Fibroblast of mammary gland (primary cell): Measurements from ENCODE around the gene KPNA6.
A peak's percentile ranks its signal among the peaks of the same experiment; 100 is the strongest.
"Not testable (repeated sequence)": the region's sequence is repeated elsewhere in the genome, so short reads cannot be mapped to it uniquely, and the experiment has no call there.

Source experiments
- DNase-seq: peaks from one replicate; pipeline ENCODE4 v3.0.0-alpha.2; 2010; ENCODE audit warnings: low read depth
- H3K4me3 ChIP-seq: 2 replicates; pipeline ENCODE4 v1.5.1; 2011; ENCODE audit warnings: low read depth, mild to moderate bottlenecking, low read length, moderate library complexity; ENCODE audit not compliant: control insufficient read depth
- TF ChIP-seq, protein P1 (sequence below): conservative IDR thresholded peaks from 2 replicates; pipeline ENCODE4 v1.5.1; 2011; ENCODE audit warnings: low read depth, low read length, inconsistent platforms; ENCODE audit not compliant: control insufficient read depth, insufficient read depth

Gene KPNA6

DNA sequence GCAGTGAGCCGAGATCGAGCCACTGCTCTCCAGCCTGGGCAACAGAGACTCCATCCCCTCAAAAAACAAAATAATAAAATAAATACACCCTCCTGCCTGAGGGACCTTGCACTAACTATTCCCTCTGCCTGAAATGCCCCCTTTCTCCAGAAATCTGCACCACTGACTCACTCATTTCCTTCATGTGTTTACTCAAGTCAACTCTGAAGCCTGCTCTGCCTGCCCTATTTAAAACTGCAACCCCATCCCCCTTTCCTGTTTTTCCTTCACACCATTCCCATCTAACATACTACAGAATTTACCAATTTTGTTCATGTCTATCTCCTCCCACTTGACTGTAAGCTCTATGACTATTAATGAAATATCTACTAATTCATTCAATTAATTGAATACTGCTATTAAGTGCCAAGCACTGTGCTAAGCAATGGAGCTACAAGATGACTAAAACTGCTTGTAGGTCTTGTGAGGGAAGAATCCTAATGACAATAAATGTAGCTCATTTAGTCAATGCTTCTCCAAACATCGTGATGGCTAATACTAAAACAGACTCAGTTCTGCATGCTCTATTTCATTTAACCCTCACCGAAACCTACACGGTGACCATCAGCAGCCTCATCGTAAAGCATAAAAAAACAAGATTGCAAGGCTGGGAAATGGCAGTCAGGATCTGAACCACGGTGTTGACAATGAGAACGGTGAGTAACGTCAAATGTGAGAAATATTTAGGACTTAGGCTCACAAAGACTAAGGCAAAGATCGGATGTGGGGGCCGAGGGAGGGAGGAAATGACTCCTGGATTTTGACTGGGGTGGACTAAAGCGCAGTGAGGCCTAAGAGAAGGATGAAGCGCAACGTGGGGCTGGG lies 35.9 kb upstream of the KPNA6 start:
- TF ChIP-seq, protein P1, sequence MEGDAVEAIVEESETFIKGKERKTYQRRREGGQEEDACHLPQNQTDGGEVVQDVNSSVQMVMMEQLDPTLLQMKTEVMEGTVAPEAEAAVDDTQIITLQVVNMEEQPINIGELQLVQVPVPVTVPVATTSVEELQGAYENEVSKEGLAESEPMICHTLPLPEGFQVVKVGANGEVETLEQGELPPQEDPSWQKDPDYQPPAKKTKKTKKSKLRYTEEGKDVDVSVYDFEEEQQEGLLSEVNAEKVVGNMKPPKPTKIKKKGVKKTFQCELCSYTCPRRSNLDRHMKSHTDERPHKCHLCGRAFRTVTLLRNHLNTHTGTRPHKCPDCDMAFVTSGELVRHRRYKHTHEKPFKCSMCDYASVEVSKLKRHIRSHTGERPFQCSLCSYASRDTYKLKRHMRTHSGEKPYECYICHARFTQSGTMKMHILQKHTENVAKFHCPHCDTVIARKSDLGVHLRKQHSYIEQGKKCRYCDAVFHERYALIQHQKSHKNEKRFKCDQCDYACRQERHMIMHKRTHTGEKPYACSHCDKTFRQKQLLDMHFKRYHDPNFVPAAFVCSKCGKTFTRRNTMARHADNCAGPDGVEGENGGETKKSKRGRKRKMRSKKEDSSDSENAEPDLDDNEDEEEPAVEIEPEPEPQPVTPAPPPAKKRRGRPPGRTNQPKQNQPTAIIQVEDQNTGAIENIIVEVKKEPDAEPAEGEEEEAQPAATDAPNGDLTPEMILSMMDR = no peak
- peak overlapping the region; percentile 82 for H3K4me3 ChIP-seq
- peak; percentile 77 for DNase-seq

DNA sequence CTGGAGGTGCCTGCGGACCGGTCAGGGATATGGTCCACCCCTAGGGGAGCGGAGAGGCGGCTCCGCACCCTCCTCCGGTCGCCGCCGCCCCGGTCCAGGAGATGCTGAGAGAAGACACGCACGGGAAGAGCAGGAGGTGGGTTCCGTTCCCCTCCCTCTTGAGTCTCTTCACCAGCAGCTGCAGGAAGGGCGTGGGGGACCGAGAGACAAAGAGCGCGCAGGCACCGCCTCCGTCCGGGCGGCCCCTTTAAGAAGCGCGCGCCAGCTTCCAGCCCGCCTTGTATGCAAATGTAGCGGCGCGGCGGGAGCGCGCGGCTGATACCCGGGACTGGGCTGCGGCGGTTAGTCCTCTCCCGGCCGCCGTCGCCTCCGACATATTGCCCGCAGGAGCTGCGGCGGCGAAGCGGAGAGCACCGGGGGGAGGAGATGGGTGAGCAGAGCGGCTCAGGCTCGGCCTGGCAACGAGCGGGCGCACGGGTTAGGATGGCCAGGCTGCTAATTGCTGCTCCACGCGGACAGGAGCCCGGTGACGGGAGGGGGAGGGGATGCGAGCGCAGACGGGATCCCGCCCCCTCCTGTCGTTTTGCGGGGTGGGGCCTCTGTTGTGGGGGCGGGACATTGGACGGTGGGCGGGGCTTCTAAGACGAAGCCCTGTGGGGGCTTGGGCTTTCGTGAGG lies 35.1 kb upstream of the KPNA6 start, which contains the start of gene TMEM39B:
Gene TMEM39B (plus strand): TSS at position 318 of the 677 bp plus-strand sequence. CDS start 109 bp downstream, at position 427.
- peak within 1 kb of the TSS; percentile 82 for H3K4me3 ChIP-seq
- DNase-seq = peak; percentile 91
- TF ChIP-seq, protein P1 = no peak

DNA sequence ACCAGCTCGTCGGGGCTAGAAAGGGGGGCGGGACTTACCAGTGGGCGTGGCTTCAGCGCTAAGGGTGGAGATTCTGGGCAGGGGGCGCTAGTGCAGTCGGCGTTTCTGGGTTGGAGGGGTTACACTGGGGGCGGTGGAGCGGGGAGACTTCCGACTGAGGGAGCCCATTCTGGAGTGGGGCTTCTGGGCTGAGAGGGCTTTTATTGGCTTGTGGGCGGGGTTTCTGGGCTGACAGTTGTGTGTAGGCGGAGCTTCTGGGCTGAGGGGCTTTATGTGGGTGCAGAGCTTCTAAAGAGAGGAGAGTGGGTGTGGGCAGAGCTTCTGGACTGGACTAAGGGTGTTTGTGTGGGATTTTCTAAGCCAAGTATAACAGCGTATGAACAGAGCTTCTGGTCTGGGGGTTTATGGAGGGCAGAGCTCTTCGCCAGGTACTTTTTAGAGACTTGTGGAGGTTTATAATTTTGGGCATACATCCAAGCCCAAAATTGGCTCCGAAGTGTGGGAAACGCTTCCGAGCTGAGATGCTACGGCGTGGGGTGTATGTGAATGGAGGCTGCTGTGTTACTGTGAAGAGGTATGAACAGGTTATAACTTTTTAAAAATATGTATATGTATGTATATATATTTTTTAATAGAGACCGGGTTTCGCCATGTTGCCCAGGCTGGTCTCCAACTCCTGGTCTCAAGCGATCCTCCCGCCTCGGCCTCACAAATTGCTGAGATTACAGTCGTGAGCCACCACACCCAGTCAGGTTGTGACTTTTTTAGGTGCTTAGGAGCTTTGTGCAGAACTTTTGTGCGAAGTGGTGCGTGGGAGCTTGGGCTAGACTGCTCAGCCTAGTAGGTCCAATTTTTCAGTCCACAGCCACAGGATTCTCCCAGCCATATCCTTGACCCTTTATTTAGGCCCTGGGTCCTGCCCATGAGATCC lies 34.3 kb upstream of the KPNA6 start:
- TF ChIP-seq, protein P1 = no peak
- no peak for DNase-seq

DNA sequence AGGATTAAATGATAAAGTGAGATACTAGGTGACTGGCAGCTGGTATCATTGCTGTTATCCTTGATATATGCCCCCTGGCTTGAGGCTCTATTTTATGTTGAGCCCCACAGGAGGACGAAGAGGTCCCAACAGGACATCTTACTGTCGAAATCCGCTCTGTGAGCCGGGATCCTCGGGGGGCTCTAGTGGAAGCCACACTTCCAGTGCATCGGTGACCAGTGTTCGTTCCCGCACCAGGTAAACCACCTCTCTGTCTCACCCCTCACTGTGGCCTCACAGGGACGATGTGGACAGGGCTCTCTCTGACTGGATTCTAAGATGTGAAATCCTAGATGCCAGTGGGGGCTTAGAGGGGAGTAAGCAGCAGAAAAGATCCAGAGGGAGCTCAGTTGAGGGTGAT lies 33.0 kb upstream of the KPNA6 start:
- H3K4me3 ChIP-seq = no peak overlapping the region
- no peak for DNase-seq
- TF ChIP-seq, protein P1 = no peak

More for the DNA sequence above, 34.3 kb upstream of the KPNA6 start:
- H3K4me3 ChIP-seq = peak overlapping the region; percentile 82

DNA sequence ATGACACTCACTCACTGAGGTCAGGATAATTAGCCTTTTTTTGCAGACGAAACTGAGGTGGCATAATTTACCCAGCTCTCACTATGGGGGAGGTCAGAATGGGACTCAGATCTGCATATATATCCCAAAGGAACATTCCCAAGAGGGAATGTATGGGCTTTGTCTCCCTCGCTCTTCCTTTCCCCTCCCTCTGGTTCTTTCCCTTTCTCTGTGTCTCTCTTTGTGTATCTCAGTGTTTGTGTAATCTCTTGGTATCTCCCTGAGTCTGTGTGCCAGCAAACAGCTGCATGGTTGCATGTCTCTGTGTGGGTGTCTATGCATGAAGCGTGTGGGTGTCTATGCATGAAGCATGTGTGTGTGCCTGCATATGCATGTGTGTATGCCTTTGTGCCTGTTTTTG lies 30.4 kb upstream of the KPNA6 start:
- H3K4me3 ChIP-seq = no peak overlapping the region
- TF ChIP-seq, protein P1 = no peak
- no peak for DNase-seq

DNA sequence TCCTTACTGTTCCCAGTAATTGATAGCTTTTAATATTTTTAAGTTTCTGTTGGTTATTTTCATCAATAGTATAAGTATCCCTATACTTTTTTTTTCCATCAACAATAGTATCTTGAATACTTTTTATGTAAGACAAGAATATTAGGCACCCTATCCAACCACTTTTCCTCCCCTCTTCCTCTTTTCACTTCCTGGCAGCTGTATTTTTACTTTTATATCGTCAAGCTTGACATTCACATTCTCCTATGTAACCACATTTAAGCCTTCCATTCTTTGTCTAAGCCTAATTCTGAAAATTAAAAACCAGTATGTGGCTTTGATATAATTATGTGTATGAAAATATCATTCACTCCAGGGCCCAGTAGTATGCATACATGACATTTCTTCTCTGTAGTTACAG lies 25.8 kb upstream of the KPNA6 start:
- no peak for DNase-seq
- no peak overlapping the region for H3K4me3 ChIP-seq
- TF ChIP-seq, protein P1 = no peak

DNA sequence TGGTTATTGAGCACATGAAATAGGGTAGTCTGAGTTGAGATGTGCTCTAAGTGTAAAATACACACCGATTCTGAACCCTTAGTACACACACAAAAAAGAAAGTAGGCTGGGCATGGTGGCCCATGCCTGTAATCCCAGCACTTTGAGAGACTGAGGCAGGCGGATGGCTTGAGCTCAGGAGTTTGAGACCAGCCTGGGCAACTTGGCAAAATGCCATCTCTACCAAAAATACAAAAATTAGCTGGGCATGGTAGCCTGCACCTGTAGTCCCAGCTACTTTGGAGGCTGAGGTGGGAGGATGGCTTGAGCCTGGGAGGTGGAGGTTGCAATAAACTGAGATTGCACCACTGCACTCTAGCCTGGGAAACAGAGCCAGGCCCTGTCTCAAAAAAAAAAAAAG lies 21.5 kb upstream of the KPNA6 start:
- DNase-seq = not testable (repeated sequence)

More for the DNA sequence above, 21.5 kb upstream of the KPNA6 start:
- not testable (repeated sequence) for H3K4me3 ChIP-seq
